Natural killer cell (primary cell): ENCODE data around the gene SSUH2. TPM values are rescaled to one million over a fixed set of nuclear protein-coding genes. Genes with fewer than 3 reads are reported as not detected.
"Not testable (repeated sequence)": the region's sequence is repeated elsewhere in the genome, so short reads cannot be mapped to it uniquely, and the experiment has no call there.

Source experiments
- ATAC-seq, 3 donors: fragments of 150-1000 bp in 2 of 3; fragments of 200-7000 bp in 1 of 3; cut with Tn5 transposase; 1 replicate in 1 of 3; 2 replicates in 2 of 3; pipeline ENCODE4 v1.10.0; 2021; ENCODE audit warnings: mild to moderate bottlenecking in 2 of 3, moderate library complexity in 2 of 3
- DNase-seq, 2 donors: peaks; one replicate each; pipeline versions ENCODE4 v3.0.0 to v3.0.0-alpha.2; 2013 to 2021; ENCODE audit warnings: mixed read lengths in 1 of 2
- H3K27ac ChIP-seq: one replicate; pipeline ENCODE4 v1.5.1; 2013; ENCODE audit warnings: mild to moderate bottlenecking, low read length
- H3K27me3 ChIP-seq: one replicate; pipeline ENCODE4 v1.6.1; 2013; ENCODE audit warnings: low read length; ENCODE audit not compliant: control insufficient read depth, insufficient read depth
- H3K36me3 ChIP-seq: one replicate; pipeline ENCODE4 v1.6.1; 2013; ENCODE audit warnings: low read length; ENCODE audit not compliant: control insufficient read depth, insufficient read depth
- H3K4me1 ChIP-seq: one replicate; pipeline ENCODE4 v1.6.1; 2013; ENCODE audit warnings: low read length; ENCODE audit not compliant: control insufficient read depth, insufficient read depth
- H3K4me3 ChIP-seq: one replicate; pipeline ENCODE4 v1.5.1; 2013; ENCODE audit warnings: low read length
- H3K9me3 ChIP-seq: one replicate; pipeline ENCODE4 v1.6.1; 2013; ENCODE audit warnings: low read length; ENCODE audit not compliant: control insufficient read depth, insufficient read depth
- H3K27ac Mint-ChIP-seq, 2 donors: one replicate each; pipeline ENCODE4 v1.8.0; 2022; ENCODE audit warnings: mild to moderate bottlenecking in 2 of 2, mixed read lengths in 2 of 2, moderate library complexity in 1 of 2
- H3K27me3 Mint-ChIP-seq, 2 donors: one replicate each; pipeline ENCODE4 v1.8.0; 2022; ENCODE audit warnings: low read depth in 2 of 2, mixed read lengths in 2 of 2
- H3K36me3 Mint-ChIP-seq: one replicate; pipeline ENCODE4 v1.8.0; 2022; ENCODE audit warnings: mixed read lengths
- H3K4me1 Mint-ChIP-seq, 2 donors: one replicate each; pipeline ENCODE4 v1.8.0; 2022; ENCODE audit warnings: mixed read lengths in 2 of 2
- H3K4me3 Mint-ChIP-seq: one replicate; pipeline ENCODE4 v1.8.0; 2022; ENCODE audit warnings: mild to moderate bottlenecking, moderate library complexity, mixed read lengths
- H3K9me3 Mint-ChIP-seq, 2 donors: one replicate each; pipeline ENCODE4 v1.8.0; 2022; ENCODE audit warnings: mixed read lengths in 2 of 2
- WGBS: methylation state at CpG from one replicate; pipeline ENCODE4 v1.1.7; 2013; ENCODE audit warnings: missing lambda C conversion rate; ENCODE audit not compliant: insufficient coverage; 5-methylcytosine and 5-hydroxymethylcytosine counted together
- intact Hi-C: fragments of 100-400 bp; cut with micrococcal nuclease; formaldehyde crosslinking; loops from one replicate; pipeline ENCODE4 v1.14.2; 2022
- total RNA-seq, 4 donors: library from RNA; stranded (reverse); fragments of 120-200 nt in 1 of 4; gene quantifications; one replicate each; pipeline versions ENCODE4 v1.2.3 to v1.2.4, GENCODE V29; 2013 to 2022
- TF ChIP-seq, protein P1 (sequence below): fragments of 200-600 bp; IDR thresholded peaks from one replicate; pipeline ENCODE4 v1.8.0; 2022; ENCODE audit warnings: antibody characterized with exemption

SSUH2 gene
- total RNA-seq, 3 donors from 2014 or later (not counting 1 experiment from before 2014, with no cell fraction given), result not detected

- no peak overlapping the region for H3K4me3 Mint-ChIP-seq
These were observed 10.8 kb upstream of the SSUH2 start for GRCh38 chr3:8655387-8655835.

GRCh38 chr3:8654572-8655329 is 10.2 kb upstream of the SSUH2 start:
- H3K4me1 Mint-ChIP-seq, DNase-seq, H3K36me3 ChIP-seq, H3K36me3 Mint-ChIP-seq, H3K27me3 Mint-ChIP-seq, H3K27ac ChIP-seq, H3K9me3 Mint-ChIP-seq, H3K4me3 ChIP-seq, H3K27ac Mint-ChIP-seq, intact Hi-C loops, H3K27me3 ChIP-seq, H3K4me1 ChIP-seq, ATAC-seq, H3K4me3 Mint-ChIP-seq, H3K9me3 ChIP-seq: not testable (repeated sequence)
- WGBS, result 98% methylated on average over 4 of the region's 6 CpGs

More at GRCh38 chr3:8655387-8655835, 10.8 kb upstream of the SSUH2 start:
- no peak for DNase-seq
- no peak for ATAC-seq
- WGBS, result 86% methylated on average over 10 of the region's 10 CpGs
- H3K9me3 Mint-ChIP-seq, result no peaks in the 10 kb centered on the region
- Histone ChIP-seq H3K36me3 (no peaks in the 10 kb centered on the region), H3K4me1 (peaks cover 4% of the 10 kb centered on the region), H3K9me3 (no peaks in the 10 kb centered on the region), H3K4me3 (no peak overlapping the region), H3K27me3 (no peaks in the 10 kb centered on the region), H3K27ac (no peak overlapping the region)
- no peak overlapping the region for H3K27ac Mint-ChIP-seq
- no peaks in the 10 kb centered on the region for H3K36me3 Mint-ChIP-seq
- peaks cover 0 to 9% of the 10 kb centered on the region in 2 donors for H3K27me3 Mint-ChIP-seq
- TF ChIP-seq, protein P1, sequence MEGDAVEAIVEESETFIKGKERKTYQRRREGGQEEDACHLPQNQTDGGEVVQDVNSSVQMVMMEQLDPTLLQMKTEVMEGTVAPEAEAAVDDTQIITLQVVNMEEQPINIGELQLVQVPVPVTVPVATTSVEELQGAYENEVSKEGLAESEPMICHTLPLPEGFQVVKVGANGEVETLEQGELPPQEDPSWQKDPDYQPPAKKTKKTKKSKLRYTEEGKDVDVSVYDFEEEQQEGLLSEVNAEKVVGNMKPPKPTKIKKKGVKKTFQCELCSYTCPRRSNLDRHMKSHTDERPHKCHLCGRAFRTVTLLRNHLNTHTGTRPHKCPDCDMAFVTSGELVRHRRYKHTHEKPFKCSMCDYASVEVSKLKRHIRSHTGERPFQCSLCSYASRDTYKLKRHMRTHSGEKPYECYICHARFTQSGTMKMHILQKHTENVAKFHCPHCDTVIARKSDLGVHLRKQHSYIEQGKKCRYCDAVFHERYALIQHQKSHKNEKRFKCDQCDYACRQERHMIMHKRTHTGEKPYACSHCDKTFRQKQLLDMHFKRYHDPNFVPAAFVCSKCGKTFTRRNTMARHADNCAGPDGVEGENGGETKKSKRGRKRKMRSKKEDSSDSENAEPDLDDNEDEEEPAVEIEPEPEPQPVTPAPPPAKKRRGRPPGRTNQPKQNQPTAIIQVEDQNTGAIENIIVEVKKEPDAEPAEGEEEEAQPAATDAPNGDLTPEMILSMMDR, result no peak
- H3K4me1 Mint-ChIP-seq, result peaks cover 0 to 6% of the 10 kb centered on the region in 2 donors
- intact Hi-C loops, result no loop called here

DNA sequence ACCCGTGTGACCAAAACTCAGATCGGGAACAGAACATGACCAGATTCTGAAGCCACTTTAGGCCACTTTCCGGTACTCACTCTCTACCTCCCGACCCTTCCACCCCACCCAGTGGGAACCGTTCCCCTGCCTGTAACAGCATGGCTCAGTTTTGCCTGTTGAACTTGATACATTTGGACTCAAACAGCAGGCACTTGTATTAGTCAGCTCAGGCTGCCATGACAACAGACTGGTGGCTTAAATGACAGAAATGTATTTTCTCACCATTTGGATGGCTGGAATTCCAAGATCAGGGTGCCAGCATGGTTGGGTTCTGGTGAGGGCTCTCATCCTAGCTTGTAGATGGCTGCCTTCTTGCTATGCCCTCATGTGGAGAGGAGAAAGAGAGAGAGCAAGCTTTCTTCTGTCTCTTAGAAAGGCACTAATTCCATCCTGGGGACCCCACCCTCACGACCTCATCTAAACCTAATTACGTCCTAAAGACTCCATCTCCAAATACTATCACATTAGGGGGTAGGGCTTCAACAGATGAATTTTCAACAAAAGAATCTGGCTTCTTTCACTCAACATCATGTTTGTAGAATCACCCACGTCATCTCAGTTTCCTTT is 9.3 kb upstream of the SSUH2 start:
- Histone ChIP-seq H3K4me1 (peaks cover 4% of the 10 kb centered on the region), H3K4me3 (no peak overlapping the region), H3K36me3 (no peaks in the 10 kb centered on the region), H3K9me3 (no peaks in the 10 kb centered on the region), H3K27ac (no peak overlapping the region), H3K27me3 (no peaks in the 10 kb centered on the region)
- WGBS, result 89% methylated on average over 8 of the region's 8 CpGs
- no peak overlapping the region for H3K4me3 Mint-ChIP-seq
- ATAC-seq (no peak), DNase-seq (no peak)
- TF ChIP-seq, protein P1, result no peak
- peaks cover 0 to 6% of the 10 kb centered on the region in 2 donors for H3K4me1 Mint-ChIP-seq
- H3K27me3 Mint-ChIP-seq, result peaks cover 0 to 3% of the 10 kb centered on the region in 2 donors
- no peak overlapping the region for H3K27ac Mint-ChIP-seq
- intact Hi-C loops, result no loop called here
- H3K9me3 Mint-ChIP-seq, result no peaks in the 10 kb centered on the region
- no peaks in the 10 kb centered on the region for H3K36me3 Mint-ChIP-seq

GRCh38 chr3:8652324-8652987 is 7.9 kb upstream of the SSUH2 start:
- 84% methylated on average over 2 of the region's 2 CpGs for WGBS

More at GRCh38 chr3:8652324-8652987, 7.9 kb upstream of the SSUH2 start:
- peaks cover 0 to 3% of the 10 kb centered on the region in 2 donors for H3K27me3 Mint-ChIP-seq
- Histone ChIP-seq H3K4me3 (no peak overlapping the region), H3K27ac (no peak overlapping the region), H3K36me3 (no peaks in the 10 kb centered on the region), H3K4me1 (no peaks in the 10 kb centered on the region), H3K9me3 (no peaks in the 10 kb centered on the region), H3K27me3 (no peaks in the 10 kb centered on the region)
- TF ChIP-seq, protein P1, result no peak
- H3K27ac Mint-ChIP-seq, result no peak overlapping the region
- DNase-seq, result no peak
- intact Hi-C loops, result no loop called here
- no peaks in the 10 kb centered on the region for H3K36me3 Mint-ChIP-seq
- no peak for ATAC-seq
- no peaks in the 10 kb centered on the region for H3K9me3 Mint-ChIP-seq
- H3K4me1 Mint-ChIP-seq, result no peaks in the 10 kb centered on the region
- H3K4me3 Mint-ChIP-seq, result no peak overlapping the region
